Mammary epithelial cell (primary cell): ENCODE data around the gene IFNL2.

Source experiments
- CTCF ChIP-seq, 2 donors: IDR thresholded peaks in 1 of 2; conservative IDR thresholded peaks in 1 of 2; 2 replicates each; pipeline ENCODE4 v1.5.1; 2011 to 2012; ENCODE audit warnings: inconsistent platforms in 2 of 2, low read length in 2 of 2, mild to moderate bottlenecking in 2 of 2, control low read depth in 1 of 2, low read depth in 1 of 2; ENCODE audit not compliant: insufficient read depth in 1 of 2; ENCODE audit errors: extremely low read depth in 1 of 2
- EZH2 ChIP-seq: IDR thresholded peaks from 2 replicates; pipeline ENCODE4 v1.6.1; 2012; ENCODE audit warnings: low read length, inconsistent platforms, borderline replicate concordance

GRCh38 chr19:39307046-39307821 is 39.0 kb downstream of the IFNL2 start:
- TF ChIP-seq CTCF (conservative IDR thresholded peaks at IDR 0.05 in 1 of 2, IDR thresholded peaks at IDR 0.05 in 1 of 2; ENCODE audit: extremely low read depth in 1 of 2, insufficient read depth in 1 of 2, low read depth in 1 of 2, low read length in 2 of 2) (no peak), EZH2 (no peak)
